Activated naive CD4-positive, alpha-beta T cell treated with anti-CD3 and anti-CD28 coated beads for 36 hours (primary cell): Measurements from ENCODE around the gene GALNT18. TPM values are rescaled to one million over a fixed set of nuclear protein-coding genes. Genes with fewer than 3 reads are reported as not detected.

ENCODE experiments used
- CTCF ChIA-PET: fragments of 350-600 bp; sonication (Branson Sonifier 250); formaldehyde crosslinking; loops from one replicate; lab custom pipeline; 2021; ENCODE audit warnings: antibody characterized with exemption; lab: Charles Lee
- DNase-seq: peaks from one replicate; pipeline ENCODE4 v3.0.0-alpha.2; 2020
- H3K27ac Mint-ChIP-seq: one replicate; pipeline ENCODE4 v1.8.0; 2021; ENCODE audit warnings: mild to moderate bottlenecking, mixed read lengths
- H3K27me3 Mint-ChIP-seq: one replicate; pipeline ENCODE4 v1.8.0; 2021; ENCODE audit warnings: low read depth, mixed read lengths
- H3K36me3 Mint-ChIP-seq: one replicate; pipeline ENCODE4 v1.8.0; 2021; ENCODE audit warnings: low read depth, mixed read lengths
- H3K4me1 Mint-ChIP-seq: one replicate; pipeline ENCODE4 v1.8.0; 2021; ENCODE audit warnings: low read depth, mixed read lengths
- H3K4me3 Mint-ChIP-seq: one replicate; pipeline ENCODE4 v1.8.0; 2021; ENCODE audit warnings: mild to moderate bottlenecking, moderate library complexity, mixed read lengths
- H3K9me3 Mint-ChIP-seq: one replicate; pipeline ENCODE4 v1.8.0; 2021; ENCODE audit warnings: mixed read lengths
- intact Hi-C: fragments of 100-400 bp; cut with micrococcal nuclease; formaldehyde crosslinking; loops from one replicate; pipeline ENCODE4 v1.15.1; 2023
- total RNA-seq, 2 experiments: library from RNA; stranded (reverse); gene quantifications; one replicate each; pipeline ENCODE4 v1.2.3, GENCODE V29; 2021

Gene GALNT18
- total RNA-seq, 2 experiments from 2014 or later = 4.3 to 4.7 TPM

DNA sequence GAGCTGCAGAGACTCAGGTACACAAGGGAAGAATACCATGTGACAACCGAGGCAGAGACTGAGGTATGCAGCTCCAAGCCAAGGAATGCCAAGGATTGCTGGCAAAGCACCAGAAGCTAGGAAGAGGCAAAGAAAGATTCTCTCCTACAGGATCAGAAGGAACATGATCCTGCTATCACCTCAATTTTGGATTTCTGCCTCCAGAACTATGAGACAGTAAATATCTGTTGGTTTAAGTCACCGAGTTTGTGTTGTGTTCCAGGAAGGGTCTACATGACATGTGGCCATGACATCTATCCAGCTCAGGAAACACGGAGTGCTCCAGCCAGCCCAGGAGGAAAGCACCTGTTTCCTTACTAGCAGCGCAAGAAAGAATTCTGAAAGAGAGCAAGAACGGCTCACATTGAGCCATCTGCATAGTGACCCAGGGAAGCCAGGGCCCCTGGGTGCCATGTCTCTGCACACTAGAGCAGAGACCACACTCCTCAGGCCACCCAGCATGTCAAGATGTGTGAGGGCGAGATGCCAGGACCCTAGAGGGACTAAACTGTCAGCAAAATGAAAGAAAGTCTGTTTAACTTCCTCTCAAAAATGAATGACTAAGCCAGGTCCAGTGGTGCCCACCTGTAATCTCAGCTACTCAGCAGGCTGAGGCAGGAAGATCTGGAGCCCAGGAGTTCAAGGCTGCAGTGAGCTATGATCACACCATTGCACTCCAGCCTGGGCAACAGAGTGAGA, 35.6 kb upstream of the GALNT18 start:
- CTCF ChIA-PET = interaction anchor here (0.7 kb wide), 1 partner anchor 12 kb away, joined by 3 read pairs; no protein-coding TSS in a partner anchor
- H3K4me1 Mint-ChIP-seq = no peaks in the 10 kb centered on the region
- H3K27me3 Mint-ChIP-seq = peaks cover 18% of the 10 kb centered on the region
- H3K4me3 Mint-ChIP-seq = no peak overlapping the region
- intact Hi-C loops = no loop called here
- H3K27ac Mint-ChIP-seq = no peak overlapping the region
- no peaks in the 10 kb centered on the region for H3K36me3 Mint-ChIP-seq
- no peak for DNase-seq
- no peaks in the 10 kb centered on the region for H3K9me3 Mint-ChIP-seq

DNA sequence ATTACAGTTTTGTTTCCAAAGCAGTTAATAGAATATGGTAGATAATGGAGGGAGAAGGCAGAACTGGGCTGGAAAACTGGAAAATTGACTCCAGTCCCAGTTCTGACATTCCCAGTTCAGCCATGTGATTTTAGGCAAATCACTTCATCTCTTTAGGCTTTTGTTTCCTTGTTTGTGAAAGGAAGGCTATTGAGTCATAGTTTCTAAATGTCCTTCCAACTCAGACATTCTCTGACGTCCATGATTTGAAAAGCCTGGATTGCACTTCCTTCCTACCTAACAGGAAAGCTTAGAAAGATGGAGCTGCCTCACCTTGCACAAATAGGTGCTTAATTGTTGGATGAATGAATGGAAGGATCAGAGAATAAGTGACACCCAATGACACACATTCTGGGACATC, 19.8 kb upstream of the GALNT18 start:
- Mint-ChIP-seq H3K4me3 (no peak overlapping the region), H3K36me3 (no peaks in the 10 kb centered on the region), H3K4me1 (no peaks in the 10 kb centered on the region), H3K27ac (no peak overlapping the region), H3K9me3 (peaks cover 6% of the 10 kb centered on the region), H3K27me3 (peaks cover 38% of the 10 kb centered on the region)
- CTCF ChIA-PET = no interaction called here
- no peak for DNase-seq
- intact Hi-C loops = no loop called here

- no peak overlapping the region for H3K4me3 Mint-ChIP-seq
- H3K9me3 Mint-ChIP-seq = peaks cover 6% of the 10 kb centered on the region
- intact Hi-C loops = no loop called here
- H3K4me1 Mint-ChIP-seq = no peaks in the 10 kb centered on the region
- H3K36me3 Mint-ChIP-seq = no peaks in the 10 kb centered on the region
- no peak for DNase-seq
- no peak overlapping the region for H3K27ac Mint-ChIP-seq
- CTCF ChIA-PET = no interaction called here
- H3K27me3 Mint-ChIP-seq = peaks cover 33% of the 10 kb centered on the region
Measured at GRCh38 chr11:11640996-11641395, 19.2 kb upstream of the GALNT18 start.

DNA sequence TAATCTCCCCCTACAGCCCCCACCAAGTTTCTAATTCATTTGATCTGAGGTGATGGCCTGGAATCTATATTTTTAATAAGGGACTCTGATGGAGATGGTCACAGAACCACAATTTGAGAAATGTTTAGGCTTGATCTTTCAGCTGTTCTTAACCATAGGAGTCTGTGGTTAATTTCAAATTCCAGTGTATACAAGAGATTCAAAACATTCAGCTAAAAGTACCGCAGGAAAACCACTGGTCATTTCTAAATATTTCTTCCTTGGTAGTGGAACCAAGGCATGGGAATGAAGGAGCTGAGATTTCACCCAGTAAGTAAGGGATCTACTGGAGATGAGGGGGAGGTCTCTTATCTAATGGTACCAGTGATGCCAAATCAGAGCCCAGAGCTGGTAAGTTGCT, 18.3 kb upstream of the GALNT18 start:
- Mint-ChIP-seq H3K36me3 (no peaks in the 10 kb centered on the region), H3K27ac (no peak overlapping the region), H3K4me3 (no peak overlapping the region), H3K4me1 (no peaks in the 10 kb centered on the region), H3K9me3 (peaks cover 6% of the 10 kb centered on the region), H3K27me3 (peaks cover 31% of the 10 kb centered on the region)
- CTCF ChIA-PET = no interaction called here
- no peak for DNase-seq
- intact Hi-C loops = no loop called here

DNA sequence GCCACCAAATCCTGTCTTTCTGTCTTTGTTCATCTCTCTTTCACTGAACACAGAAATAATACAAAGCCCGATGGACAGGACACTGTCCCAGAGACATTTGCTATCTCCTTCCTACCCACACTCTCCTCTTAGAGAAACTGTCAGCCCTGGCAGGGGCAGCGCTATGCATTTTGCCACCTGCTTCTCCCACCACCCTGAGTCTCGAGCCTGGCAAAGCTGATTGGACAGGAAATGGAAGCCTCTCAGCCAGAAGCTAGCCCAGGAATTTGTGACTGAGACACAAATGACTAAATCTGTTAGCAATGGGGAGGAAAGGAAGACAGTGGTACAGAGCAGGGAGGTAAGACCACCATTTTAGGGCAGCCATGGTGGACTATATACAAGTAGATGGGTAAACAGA, 14.9 kb upstream of the GALNT18 start:
- Mint-ChIP-seq H3K4me3 (no peak overlapping the region), H3K27ac (no peak overlapping the region), H3K9me3 (no peaks in the 10 kb centered on the region), H3K4me1 (no peaks in the 10 kb centered on the region), H3K27me3 (peaks cover 21% of the 10 kb centered on the region), H3K36me3 (no peaks in the 10 kb centered on the region)
- CTCF ChIA-PET = no interaction called here
- intact Hi-C loops = no loop called here
- no peak for DNase-seq

GRCh38 chr11:11635443-11635842, 13.6 kb upstream of the GALNT18 start:
- peaks cover 18% of the 10 kb centered on the region for H3K27me3 Mint-ChIP-seq
- H3K27ac Mint-ChIP-seq = no peak overlapping the region
- H3K9me3 Mint-ChIP-seq = no peaks in the 10 kb centered on the region
- H3K36me3 Mint-ChIP-seq = no peaks in the 10 kb centered on the region
- no peak for DNase-seq
- no peak overlapping the region for H3K4me3 Mint-ChIP-seq
- H3K4me1 Mint-ChIP-seq = no peaks in the 10 kb centered on the region
- intact Hi-C loops = no loop called here
- CTCF ChIA-PET = no interaction called here

DNA sequence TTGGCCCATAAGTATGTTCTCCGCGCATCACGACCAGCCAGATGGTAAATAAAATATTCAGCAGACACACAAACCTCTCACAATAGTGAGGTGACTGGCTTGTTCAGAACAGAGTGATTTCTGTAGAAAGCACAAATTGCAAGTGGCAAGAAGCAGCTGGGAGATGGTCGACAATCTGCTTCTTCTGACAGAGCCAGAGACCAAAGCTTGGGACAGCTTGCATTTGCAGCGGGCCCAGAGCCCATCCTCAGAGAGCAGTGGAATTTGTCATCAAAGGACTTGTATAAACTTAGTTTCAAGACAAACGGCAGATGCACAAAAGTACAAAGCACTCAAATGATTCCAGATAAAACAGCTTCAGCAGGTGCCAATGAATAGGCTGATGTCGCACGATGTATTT, 7.6 kb upstream of the GALNT18 start:
- Mint-ChIP-seq H3K4me1 (no peaks in the 10 kb centered on the region), H3K36me3 (no peaks in the 10 kb centered on the region), H3K9me3 (no peaks in the 10 kb centered on the region), H3K4me3 (no peak overlapping the region), H3K27me3 (peaks cover 16% of the 10 kb centered on the region), H3K27ac (no peak overlapping the region)
- DNase-seq = no peak
- intact Hi-C loops = no loop called here
- CTCF ChIA-PET = no interaction called here

DNA sequence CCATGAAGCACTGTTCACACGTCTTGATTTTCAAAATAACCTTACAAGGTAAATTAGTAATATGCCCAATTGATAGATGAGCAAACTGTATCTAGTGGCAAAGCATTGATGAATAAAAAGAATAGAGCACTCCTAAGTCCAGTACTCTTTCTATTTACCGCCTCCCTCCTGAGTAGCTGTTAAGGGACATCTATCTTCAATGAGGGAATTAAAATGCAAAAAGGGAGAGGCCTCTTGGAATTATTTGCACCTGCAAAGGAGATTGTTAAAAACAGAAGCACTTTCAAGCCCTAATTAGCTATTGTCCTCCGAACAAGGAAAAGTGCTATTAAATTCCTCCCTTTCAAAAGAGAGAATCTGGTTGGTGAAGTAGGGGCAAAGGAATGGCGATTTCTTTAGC, 6.8 kb upstream of the GALNT18 start:
- DNase-seq = no peak
- Mint-ChIP-seq H3K9me3 (no peaks in the 10 kb centered on the region), H3K4me3 (no peak overlapping the region), H3K36me3 (no peaks in the 10 kb centered on the region), H3K27me3 (peaks cover 21% of the 10 kb centered on the region), H3K27ac (no peak overlapping the region), H3K4me1 (no peaks in the 10 kb centered on the region)
- intact Hi-C loops = no loop called here
- CTCF ChIA-PET = no interaction called here

- H3K27me3 Mint-ChIP-seq = peaks cover 33% of the 10 kb centered on the region
- H3K4me1 Mint-ChIP-seq = no peaks in the 10 kb centered on the region
- H3K9me3 Mint-ChIP-seq = no peaks in the 10 kb centered on the region
- CTCF ChIA-PET = no interaction called here
- intact Hi-C loops = no loop called here
- H3K4me3 Mint-ChIP-seq = no peak overlapping the region
- H3K36me3 Mint-ChIP-seq = no peaks in the 10 kb centered on the region
- H3K27ac Mint-ChIP-seq = no peak overlapping the region
- DNase-seq = no peak
Measured at GRCh38 chr11:11626128-11626527, 4.3 kb upstream of the GALNT18 start.

GRCh38 chr11:11624926-11625325, 3.1 kb upstream of the GALNT18 start:
- no peak for DNase-seq
- Mint-ChIP-seq H3K4me3 (no peak overlapping the region), H3K4me1 (no peaks in the 10 kb centered on the region), H3K36me3 (no peaks in the 10 kb centered on the region), H3K9me3 (no peaks in the 10 kb centered on the region), H3K27me3 (peaks cover 33% of the 10 kb centered on the region), H3K27ac (no peak overlapping the region)
- CTCF ChIA-PET = no interaction called here
- intact Hi-C loops = loop anchor here (5.0 kb wide), 2 partner anchors 217 to 818 kb away; partner anchors contain the start of genes EIF4G2 and USP47

GRCh38 chr11:11624204-11624603, 2.4 kb upstream of the GALNT18 start:
- Mint-ChIP-seq H3K36me3 (no peaks in the 10 kb centered on the region), H3K4me3 (no peak overlapping the region), H3K27ac (no peak overlapping the region), H3K4me1 (no peaks in the 10 kb centered on the region), H3K9me3 (no peaks in the 10 kb centered on the region), H3K27me3 (peaks cover 37% of the 10 kb centered on the region)
- CTCF ChIA-PET = no interaction called here
- no peak for DNase-seq
- intact Hi-C loops = loop anchor here (5.0 kb wide), 2 partner anchors 218 to 817 kb away; partner anchors contain the start of genes EIF4G2 and USP47

- DNase-seq = no peak
- Mint-ChIP-seq H3K9me3 (no peaks in the 10 kb centered on the region), H3K27ac (no peak overlapping the region), H3K4me1 (no peaks in the 10 kb centered on the region), H3K27me3 (peaks cover 46% of the 10 kb centered on the region), H3K36me3 (no peaks in the 10 kb centered on the region), H3K4me3 (no peak overlapping the region)
- CTCF ChIA-PET = no interaction called here
- intact Hi-C loops = loop anchor here (5.0 kb wide), 2 partner anchors 220 to 815 kb away; partner anchors contain the start of genes EIF4G2 and USP47
Measured at GRCh38 chr11:11622772-11623171, 967 bp upstream of the GALNT18 start.

GRCh38 chr11:11622340-11622706, 518 bp upstream of the GALNT18 start:
- Mint-ChIP-seq H3K4me3 (no peak overlapping the region), H3K27me3 (peaks cover 48% of the 10 kb centered on the region), H3K9me3 (no peaks in the 10 kb centered on the region), H3K4me1 (no peaks in the 10 kb centered on the region), H3K36me3 (no peaks in the 10 kb centered on the region), H3K27ac (no peak overlapping the region)
- intact Hi-C loops = loop anchor here (5.0 kb wide), 2 partner anchors 220 to 815 kb away; partner anchors contain the start of genes EIF4G2 and USP47
- no peak for DNase-seq
- CTCF ChIA-PET = no interaction called here
